HepG2 (cell line): ENCODE results near the gene GRB7. TPM values are rescaled to one million over a fixed set of nuclear protein-coding genes. Genes with fewer than 3 reads are reported as not detected.

Experiments
- KDM1A ChIP-seq: IDR thresholded peaks from 2 replicates; pipeline ENCODE4 v1.6.1; 2016; ENCODE audit warnings: missing compliant biosample characterization
- NCOA2 ChIP-seq: sonication (generic); formaldehyde crosslinking; IDR thresholded peaks from 2 replicates; pipeline ENCODE4 v1.8.0; 2022; ENCODE audit warnings: inconsistent platforms
- PAWR ChIP-seq: sonication (generic); formaldehyde crosslinking; IDR thresholded peaks from 2 replicates; pipeline ENCODE4 v1.4.0; 2020; ENCODE audit warnings: missing genetic modification reagents, mild to moderate bottlenecking, borderline replicate concordance
- SSRP1 ChIP-seq: IDR thresholded peaks from 2 replicates; pipeline ENCODE4 v1.6.1; 2016; ENCODE audit warnings: control low read depth
- ZFP36 ChIP-seq: fragments of 150-350 bp; IDR thresholded peaks from 2 replicates; pipeline ENCODE4 v1.6.1; 2018; ENCODE audit warnings: borderline replicate concordance, low read length, low read depth; ENCODE audit not compliant: partially characterized antibody
- ZNF24 ChIP-seq: fragments of 450-650 bp; IDR thresholded peaks from 2 replicates; pipeline ENCODE4 v1.6.1; 2017; ENCODE audit warnings: antibody characterized with exemption, mild to moderate bottlenecking
- polyA plus RNA-seq, 8 experiments: library from polyadenylated mRNA; depleted of rRNA in 3 of 8; stranded (reverse) in 7 of 8; unstranded in 1 of 8; fragments of >200 nt; fragmentation: Illumina TruSeq in 4 of 8; extraction: Trizol in 4 of 8; gene quantifications; 2 replicates each; pipeline versions ENCODE4 v1.2.1 to v1.2.3, GENCODE V29; 2011 to 2016; ENCODE audit warnings: low read depth in 4 of 8, missing spikeins in 1 of 8, mixed read lengths in 1 of 8; ENCODE audit not compliant: insufficient read depth in 1 of 8
- total RNA-seq, 5 experiments: library from RNA; depleted of rRNA; stranded (reverse); fragments of >200 nt; fragmentation: Illumina TruSeq; extraction: Trizol; gene quantifications; 2 replicates each; pipeline ENCODE4 v1.2.3, GENCODE V29; 2016; ENCODE audit warnings: low read depth in 1 of 5
- TF ChIP-seq, protein P1 (sequence below): sonication (generic); formaldehyde crosslinking; IDR thresholded peaks from 2 replicates; pipeline ENCODE4 v1.5.0; 2020; ENCODE audit warnings: missing genetic modification reagents, mild to moderate bottlenecking, borderline replicate concordance
- TF ChIP-seq, protein P2 (sequence below): IDR thresholded peaks from 2 replicates; pipeline ENCODE4 v1.6.1; 2016; ENCODE audit warnings: control low read depth
- TF ChIP-seq, protein P3 (sequence below): sonication (generic); formaldehyde crosslinking; IDR thresholded peaks from 2 replicates; pipeline ENCODE4 v1.9.0; 2022; ENCODE audit warnings: missing genetic modification reagents, mild to moderate bottlenecking, borderline replicate concordance

The GRB7 gene
- total and polyA plus RNA-seq, 2 of the 13 experiments (the other 11 are each of a cell fraction or from before 2014, with no cell fraction given), result 60.2 to 77.7 TPM

DNA sequence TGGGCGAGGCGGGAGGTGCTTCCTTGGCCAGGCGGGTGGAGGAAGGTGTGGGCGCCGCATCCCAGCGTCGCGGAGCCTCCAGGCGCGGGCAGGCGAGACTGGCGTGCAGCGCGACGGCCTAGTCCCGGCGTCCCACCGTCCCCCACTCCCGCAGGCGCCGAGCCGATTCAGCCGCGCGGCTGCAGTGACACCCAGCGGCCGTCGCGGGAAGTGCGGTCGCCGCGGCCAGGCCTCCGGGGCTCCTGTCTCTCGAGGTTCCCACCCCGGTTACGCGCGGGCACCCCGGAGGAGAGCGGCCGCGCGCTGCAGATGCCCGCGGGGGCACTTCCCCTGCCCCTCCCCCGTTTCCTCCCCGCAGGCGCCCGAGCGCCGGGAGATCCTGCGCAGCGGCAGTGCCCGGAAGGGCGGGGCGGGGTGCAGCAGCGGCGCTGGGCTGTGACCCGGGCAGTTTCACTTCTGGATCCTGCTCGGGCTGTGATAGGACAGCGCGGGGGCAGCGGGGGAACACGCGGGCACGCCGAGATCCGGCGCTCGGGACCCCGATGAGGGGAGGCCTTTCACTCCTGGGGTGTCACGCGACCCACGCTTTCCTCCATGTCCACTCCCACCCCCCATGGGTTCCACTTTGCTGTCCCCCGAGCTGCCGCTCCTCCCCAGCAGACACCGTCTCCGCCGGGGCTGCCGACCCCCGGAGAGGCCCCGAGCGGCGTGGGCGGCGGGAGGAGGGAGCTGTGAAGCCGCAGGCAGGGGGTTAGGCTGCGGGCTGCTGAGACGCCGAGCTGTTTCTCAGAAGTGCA is 16.6 kb downstream of the GRB7 start (continued):
- TF ChIP-seq NCOA2 (CRISPR knock-in tag) (no peak; the same call in 1 of the 2 replicates), SSRP1 (no peak), ZNF24 (no peak; the same call in 1 of the 2 replicates), KDM1A (peak; percentile 10; the same call in 1 of the 2 replicates), PAWR (CRISPR knock-in tag) (peak; percentile 86; the same call in 1 of the 2 replicates), ZFP36 (no peak)
- TF ChIP-seq, protein P1, sequence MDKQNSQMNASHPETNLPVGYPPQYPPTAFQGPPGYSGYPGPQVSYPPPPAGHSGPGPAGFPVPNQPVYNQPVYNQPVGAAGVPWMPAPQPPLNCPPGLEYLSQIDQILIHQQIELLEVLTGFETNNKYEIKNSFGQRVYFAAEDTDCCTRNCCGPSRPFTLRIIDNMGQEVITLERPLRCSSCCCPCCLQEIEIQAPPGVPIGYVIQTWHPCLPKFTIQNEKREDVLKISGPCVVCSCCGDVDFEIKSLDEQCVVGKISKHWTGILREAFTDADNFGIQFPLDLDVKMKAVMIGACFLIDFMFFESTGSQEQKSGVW (CRISPR knock-in tag), result no peak
- TF ChIP-seq, protein P2, sequence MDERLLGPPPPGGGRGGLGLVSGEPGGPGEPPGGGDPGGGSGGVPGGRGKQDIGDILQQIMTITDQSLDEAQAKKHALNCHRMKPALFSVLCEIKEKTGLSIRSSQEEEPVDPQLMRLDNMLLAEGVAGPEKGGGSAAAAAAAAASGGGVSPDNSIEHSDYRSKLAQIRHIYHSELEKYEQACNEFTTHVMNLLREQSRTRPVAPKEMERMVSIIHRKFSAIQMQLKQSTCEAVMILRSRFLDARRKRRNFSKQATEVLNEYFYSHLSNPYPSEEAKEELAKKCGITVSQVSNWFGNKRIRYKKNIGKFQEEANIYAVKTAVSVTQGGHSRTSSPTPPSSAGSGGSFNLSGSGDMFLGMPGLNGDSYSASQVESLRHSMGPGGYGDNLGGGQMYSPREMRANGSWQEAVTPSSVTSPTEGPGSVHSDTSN (CRISPR knock-in tag), result no peak
- TF ChIP-seq, protein P3, sequence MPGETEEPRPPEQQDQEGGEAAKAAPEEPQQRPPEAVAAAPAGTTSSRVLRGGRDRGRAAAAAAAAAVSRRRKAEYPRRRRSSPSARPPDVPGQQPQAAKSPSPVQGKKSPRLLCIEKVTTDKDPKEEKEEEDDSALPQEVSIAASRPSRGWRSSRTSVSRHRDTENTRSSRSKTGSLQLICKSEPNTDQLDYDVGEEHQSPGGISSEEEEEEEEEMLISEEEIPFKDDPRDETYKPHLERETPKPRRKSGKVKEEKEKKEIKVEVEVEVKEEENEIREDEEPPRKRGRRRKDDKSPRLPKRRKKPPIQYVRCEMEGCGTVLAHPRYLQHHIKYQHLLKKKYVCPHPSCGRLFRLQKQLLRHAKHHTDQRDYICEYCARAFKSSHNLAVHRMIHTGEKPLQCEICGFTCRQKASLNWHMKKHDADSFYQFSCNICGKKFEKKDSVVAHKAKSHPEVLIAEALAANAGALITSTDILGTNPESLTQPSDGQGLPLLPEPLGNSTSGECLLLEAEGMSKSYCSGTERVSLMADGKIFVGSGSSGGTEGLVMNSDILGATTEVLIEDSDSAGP (CRISPR knock-in tag), result peak; percentile 93
